Measurements from ENCODE around the gene MED27.

Gene MED27

GRCh38 chr9:132030626-132031325 lies 48.9 kb downstream of the MED27 start:
- H2AFZ ChIP-seq (ENCODE audit: low read depth, low read length), result no peak overlapping the region
- H3K36me3 ChIP-seq (ENCODE audit: insufficient read depth, low read length), result no peaks in the 10 kb centered on the region
- no peaks in the 10 kb centered on the region for H3K9me3 ChIP-seq (ENCODE audit: insufficient read depth, low read length, severe bottlenecking)
- no peak overlapping the region for H3K4me2 ChIP-seq (ENCODE audit: insufficient read depth, low read length)
- ATAC-seq (ENCODE audit: insufficient read depth, low read depth), result no peak
- peaks cover 38% of the 10 kb centered on the region for H3K79me2 ChIP-seq (ENCODE audit: insufficient read depth, low read length)
- H3K27ac ChIP-seq (ENCODE audit: low read length), result no peak overlapping the region
- H3K27me3 ChIP-seq (ENCODE audit: insufficient read depth, low read length, poor library complexity), result no peaks in the 10 kb centered on the region
- no peak overlapping the region for H3K4me3 ChIP-seq (ENCODE audit: low read depth in 1 of 2, low read length in 2 of 2)
- TF ChIP-seq EZH2 (IDR thresholded peaks at IDR 0.05; ENCODE audit: borderline replicate concordance, low read depth, low read length, severe bottlenecking) (no peak), CTCF (IDR thresholded peaks at IDR 0.05; ENCODE audit: borderline replicate concordance, extremely low read depth, low read length, poor library complexity, severe bottlenecking) (no peak)
- peaks cover 72% of the 10 kb centered on the region for H4K20me1 ChIP-seq (ENCODE audit: insufficient read depth, low read length)
- DNase-seq, result no peak
- H3K9ac ChIP-seq (ENCODE audit: low read depth, low read length), result no peak overlapping the region
- H3K4me1 ChIP-seq (ENCODE audit: insufficient read depth, low read length), result no peaks in the 10 kb centered on the region

GRCh38 chr9:132027752-132028663 lies 51.7 kb downstream of the MED27 start:
- Histone ChIP-seq H2AFZ (ENCODE audit: low read depth, low read length) (no peak overlapping the region), H3K27ac (ENCODE audit: low read length) (no peak overlapping the region), H3K9me3 (ENCODE audit: insufficient read depth, low read length, severe bottlenecking) (no peaks in the 10 kb centered on the region), H3K79me2 (ENCODE audit: insufficient read depth, low read length) (peaks cover 38% of the 10 kb centered on the region), H4K20me1 (ENCODE audit: insufficient read depth, low read length) (peaks cover 66% of the 10 kb centered on the region), H3K4me2 (ENCODE audit: insufficient read depth, low read length) (no peak overlapping the region), H3K36me3 (ENCODE audit: insufficient read depth, low read length) (no peaks in the 10 kb centered on the region), H3K4me3 (ENCODE audit: low read depth in 1 of 2, low read length in 2 of 2) (no peak overlapping the region), H3K9ac (ENCODE audit: low read depth, low read length) (no peak overlapping the region), H3K4me1 (ENCODE audit: insufficient read depth, low read length) (no peaks in the 10 kb centered on the region), H3K27me3 (ENCODE audit: insufficient read depth, low read length, poor library complexity) (no peaks in the 10 kb centered on the region)
- DNase-seq, result no peak
- TF ChIP-seq CTCF (IDR thresholded peaks at IDR 0.05; ENCODE audit: borderline replicate concordance, extremely low read depth, low read length, poor library complexity, severe bottlenecking) (no peak), EZH2 (IDR thresholded peaks at IDR 0.05; ENCODE audit: borderline replicate concordance, low read depth, low read length, severe bottlenecking) (no peak)
- no peak for ATAC-seq (ENCODE audit: insufficient read depth, low read depth)

GRCh38 chr9:132026932-132027585 lies 52.6 kb downstream of the MED27 start:
- Histone ChIP-seq H3K27me3 (ENCODE audit: insufficient read depth, low read length, poor library complexity) (no peaks in the 10 kb centered on the region), H4K20me1 (ENCODE audit: insufficient read depth, low read length) (peaks cover 66% of the 10 kb centered on the region), H2AFZ (ENCODE audit: low read depth, low read length) (no peak overlapping the region), H3K4me3 (ENCODE audit: low read depth in 1 of 2, low read length in 2 of 2) (no peak overlapping the region), H3K27ac (ENCODE audit: low read length) (no peak overlapping the region), H3K79me2 (ENCODE audit: insufficient read depth, low read length) (peaks cover 36% of the 10 kb centered on the region), H3K36me3 (ENCODE audit: insufficient read depth, low read length) (no peaks in the 10 kb centered on the region), H3K9ac (ENCODE audit: low read depth, low read length) (no peak overlapping the region), H3K9me3 (ENCODE audit: insufficient read depth, low read length, severe bottlenecking) (no peaks in the 10 kb centered on the region), H3K4me1 (ENCODE audit: insufficient read depth, low read length) (no peaks in the 10 kb centered on the region), H3K4me2 (ENCODE audit: insufficient read depth, low read length) (no peak overlapping the region)
- TF ChIP-seq CTCF (IDR thresholded peaks at IDR 0.05; ENCODE audit: borderline replicate concordance, extremely low read depth, low read length, poor library complexity, severe bottlenecking), result no peak
- no peak for TF ChIP-seq EZH2 (IDR thresholded peaks at IDR 0.05; ENCODE audit: borderline replicate concordance, low read depth, low read length, severe bottlenecking)
- DNase-seq (no peak), ATAC-seq (ENCODE audit: insufficient read depth, low read depth) (no peak)

All from DND-41 (cell line).